ENCODE data around the gene IL1F10. TPM values are rescaled to one million over a fixed set of nuclear protein-coding genes. Genes with fewer than 3 reads are reported as not detected.

Gene IL1F10
- total and polyA plus RNA-seq, 9 donors: not detected

GRCh38 chr2:113116100-113116958, 48.6 kb downstream of the IL1F10 start:
- no peaks in the 10 kb centered on the region for H3K4me1 ChIP-seq (ENCODE audit: insufficient read depth)
- H3K9me3 ChIP-seq: no peaks in the 10 kb centered on the region
- TF ChIP-seq POLR2A (IDR thresholded peaks at IDR 0.05) (no peak), CTCF (IDR thresholded peaks at IDR 0.05) (no peak), EP300 (IDR thresholded peaks at IDR 0.05) (no peak)
- intact Hi-C loops (cut with DNase I): no loop called here
- no peak for DNase-seq
- no peaks in the 10 kb centered on the region for H3K36me3 ChIP-seq
- H3K4me3 ChIP-seq: no peak overlapping the region
- 74 to 80% (median 76%) methylated on average over 10 of the region's 10 CpGs for WGBS, 3 donors
- no peak overlapping the region for H3K27ac ChIP-seq
- H3K27me3 ChIP-seq: no peaks in the 10 kb centered on the region

- Histone ChIP-seq H3K27me3 (no peaks in the 10 kb centered on the region), H3K4me3 (no peak overlapping the region), H3K9me3 (no peaks in the 10 kb centered on the region), H3K36me3 (no peaks in the 10 kb centered on the region), H3K4me1 (ENCODE audit: insufficient read depth) (no peaks in the 10 kb centered on the region), H3K27ac (no peak overlapping the region)
- TF ChIP-seq POLR2A (IDR thresholded peaks at IDR 0.05) (no peak), EP300 (IDR thresholded peaks at IDR 0.05) (no peak), CTCF (IDR thresholded peaks at IDR 0.05) (no peak)
- intact Hi-C loops (cut with DNase I): no loop called here
- no peak for DNase-seq
- WGBS, 3 donors: 70 to 72% (median 72%) methylated on average over 9 of the region's 9 CpGs
These were observed 49.9 kb downstream of the IL1F10 start for GRCh38 chr2:113117541-113118262.

GRCh38 chr2:113118263-113118657, 50.5 kb downstream of the IL1F10 start:
- no peak for TF ChIP-seq POLR2A (IDR thresholded peaks at IDR 0.05)
- WGBS, 3 donors: 90 to 95% (median 94%) methylated on average over 2 of the region's 2 CpGs
- intact Hi-C loops (cut with DNase I): no loop called here
- H3K4me3 ChIP-seq: no peak overlapping the region
- no peak for DNase-seq
- H3K36me3 ChIP-seq: no peaks in the 10 kb centered on the region
- no peaks in the 10 kb centered on the region for H3K4me1 ChIP-seq (ENCODE audit: insufficient read depth)
- no peaks in the 10 kb centered on the region for H3K9me3 ChIP-seq
- H3K27me3 ChIP-seq: no peaks in the 10 kb centered on the region
- no peak overlapping the region for H3K27ac ChIP-seq

- no peak for DNase-seq
- WGBS, 3 donors: 80 to 92% (median 87%) methylated on average over 2 of the region's 2 CpGs
- TF ChIP-seq CTCF (IDR thresholded peaks at IDR 0.05): no peak
- no peak for TF ChIP-seq EP300 (IDR thresholded peaks at IDR 0.05)
- no peak for TF ChIP-seq POLR2A (IDR thresholded peaks at IDR 0.05)
- intact Hi-C loops (cut with DNase I): no loop called here
- Histone ChIP-seq H3K36me3 (no peaks in the 10 kb centered on the region), H3K9me3 (no peaks in the 10 kb centered on the region), H3K27me3 (no peaks in the 10 kb centered on the region), H3K4me1 (ENCODE audit: insufficient read depth) (no peaks in the 10 kb centered on the region), H3K4me3 (no peak overlapping the region), H3K27ac (no peak overlapping the region)
These were observed 51.3 kb downstream of the IL1F10 start for GRCh38 chr2:113119111-113119510.

GRCh38 chr2:113120861-113121260, 53.1 kb downstream of the IL1F10 start:
- intact Hi-C loops (cut with DNase I): no loop called here

More at GRCh38 chr2:113120861-113121260, 53.1 kb downstream of the IL1F10 start:
- WGBS, 3 donors: 79 to 89% (median 82%) methylated on average over 3 of the region's 3 CpGs
- H3K4me3 ChIP-seq: no peak overlapping the region
- H3K4me1 ChIP-seq (ENCODE audit: insufficient read depth): no peaks in the 10 kb centered on the region
- no peaks in the 10 kb centered on the region for H3K27me3 ChIP-seq
- TF ChIP-seq CTCF (IDR thresholded peaks at IDR 0.05) (no peak), EP300 (IDR thresholded peaks at IDR 0.05) (no peak), POLR2A (IDR thresholded peaks at IDR 0.05) (no peak)
- no peaks in the 10 kb centered on the region for H3K9me3 ChIP-seq
- H3K36me3 ChIP-seq: no peaks in the 10 kb centered on the region
- no peak overlapping the region for H3K27ac ChIP-seq
- DNase-seq: no peak

Data from ovary (tissue), 9 donors.